ENCODE results near the gene IFT22.
"Not testable (repeated sequence)": the region's sequence is repeated elsewhere in the genome, so short reads cannot be mapped to it uniquely, and the experiment has no call there.

Gene IFT22

GRCh38 chr7:101294832-101295121, 26.8 kb downstream of the IFT22 start:
- H3K9me3 ChIP-seq (ENCODE audit: control insufficient read depth, low read length), result no peaks in the 10 kb centered on the region
- H3K27ac ChIP-seq, result no peak overlapping the region
- H3K27me3 ChIP-seq (ENCODE audit: control insufficient read depth, insufficient read depth, low read length), result no peaks in the 10 kb centered on the region

GRCh38 chr7:101294039-101294831, 27.4 kb downstream of the IFT22 start:
- no peak overlapping the region for H2AFZ ChIP-seq
- no peaks in the 10 kb centered on the region for H3K36me3 ChIP-seq (ENCODE audit: control insufficient read depth, insufficient read depth, low read length)
- no peak overlapping the region for H3K27ac ChIP-seq
- no peaks in the 10 kb centered on the region for H3K9me3 ChIP-seq (ENCODE audit: control insufficient read depth, low read length)
- TF ChIP-seq CTCF (IDR thresholded peaks at IDR 0.05), result no peak
- no peaks in the 10 kb centered on the region for H3K27me3 ChIP-seq (ENCODE audit: control insufficient read depth, insufficient read depth, low read length)
- H3K4me1 ChIP-seq, result no peaks in the 10 kb centered on the region
- no peaks in the 10 kb centered on the region for H3K79me2 ChIP-seq
- H3K9ac ChIP-seq, result no peak overlapping the region
- no peak overlapping the region for H3K4me3 ChIP-seq (ENCODE audit: low read depth, low read length)
- H3K4me2 ChIP-seq (ENCODE audit: low read length), result no peak overlapping the region

More at GRCh38 chr7:101294832-101295121, 26.8 kb downstream of the IFT22 start:
- Histone ChIP-seq H3K4me1 (no peaks in the 10 kb centered on the region), H3K79me2 (no peaks in the 10 kb centered on the region), H2AFZ (no peak overlapping the region), H3K4me2 (ENCODE audit: low read length) (no peak overlapping the region), H3K4me3 (ENCODE audit: low read depth, low read length) (no peak overlapping the region), H3K9ac (no peak overlapping the region), H3K36me3 (ENCODE audit: control insufficient read depth, insufficient read depth, low read length) (no peaks in the 10 kb centered on the region)
- no peak for TF ChIP-seq CTCF (IDR thresholded peaks at IDR 0.05)

- not testable (repeated sequence) for H3K36me3 ChIP-seq (ENCODE audit: control insufficient read depth, insufficient read depth, low read length); H3K27ac ChIP-seq; H3K9ac ChIP-seq; H3K79me2 ChIP-seq; H2AFZ ChIP-seq; H3K4me3 ChIP-seq (ENCODE audit: low read depth, low read length); H3K4me1 ChIP-seq; H3K27me3 ChIP-seq (ENCODE audit: control insufficient read depth, insufficient read depth, low read length); H3K4me2 ChIP-seq (ENCODE audit: low read length); H3K9me3 ChIP-seq (ENCODE audit: control insufficient read depth, low read length)
Observed at GRCh38 chr7:101293069-101294021, 28.3 kb downstream of the IFT22 start.

- H3K9me3 ChIP-seq (ENCODE audit: control insufficient read depth, low read length); H3K27ac ChIP-seq; H3K9ac ChIP-seq; H2AFZ ChIP-seq; H3K4me2 ChIP-seq (ENCODE audit: low read length); H3K4me3 ChIP-seq (ENCODE audit: low read depth, low read length); H3K36me3 ChIP-seq (ENCODE audit: control insufficient read depth, insufficient read depth, low read length); H3K27me3 ChIP-seq (ENCODE audit: control insufficient read depth, insufficient read depth, low read length); H3K4me1 ChIP-seq; H3K79me2 ChIP-seq: not testable (repeated sequence)
Observed at GRCh38 chr7:101292566-101292965, 29.0 kb downstream of the IFT22 start.

GRCh38 chr7:101290186-101291037, 31.2 kb downstream of the IFT22 start:
- TF ChIP-seq CTCF (IDR thresholded peaks at IDR 0.05), result peak; percentile 76
- not testable (repeated sequence) for H3K4me1 ChIP-seq; H2AFZ ChIP-seq; H3K36me3 ChIP-seq (ENCODE audit: control insufficient read depth, insufficient read depth, low read length); H3K4me3 ChIP-seq (ENCODE audit: low read depth, low read length); H3K79me2 ChIP-seq; H3K9me3 ChIP-seq (ENCODE audit: control insufficient read depth, low read length); H3K4me2 ChIP-seq (ENCODE audit: low read length); H3K9ac ChIP-seq; H3K27ac ChIP-seq; H3K27me3 ChIP-seq (ENCODE audit: control insufficient read depth, insufficient read depth, low read length)

- H3K9me3 ChIP-seq (ENCODE audit: control insufficient read depth, low read length); H3K79me2 ChIP-seq; H3K4me2 ChIP-seq (ENCODE audit: low read length); H3K9ac ChIP-seq; H3K4me1 ChIP-seq; H3K27me3 ChIP-seq (ENCODE audit: control insufficient read depth, insufficient read depth, low read length); H3K4me3 ChIP-seq (ENCODE audit: low read depth, low read length); H3K36me3 ChIP-seq (ENCODE audit: control insufficient read depth, insufficient read depth, low read length); H2AFZ ChIP-seq; H3K27ac ChIP-seq: not testable (repeated sequence)
Observed at GRCh38 chr7:101289687-101290086, 31.9 kb downstream of the IFT22 start.

All from parathyroid adenoma (tissue), 2 donors.